HG02973 (cell line): ENCODE results near the gene ELMO1.

ENCODE experiments used
- ATAC-seq: cut with Tn5 transposase; IDR thresholded peaks from one replicate; pipeline ENCODE4 v1.9.1; 2021; ENCODE audit warnings: moderate library complexity; ENCODE audit not compliant: unreplicated experiment

The ELMO1 gene

GRCh38 chr7:36904101-36904500 lies 544.6 kb downstream of the ELMO1 start:
- ATAC-seq: no peak

GRCh38 chr7:36900988-36901710 lies 547.5 kb downstream of the ELMO1 start:
- no peak for ATAC-seq

- ATAC-seq: no peak
Observed at GRCh38 chr7:36898186-36898585, 550.5 kb downstream of the ELMO1 start.

- no peak for ATAC-seq
Observed at GRCh38 chr7:36896956-36897590, 551.6 kb downstream of the ELMO1 start.

GRCh38 chr7:36896418-36896817 lies 552.2 kb downstream of the ELMO1 start:
- ATAC-seq: no peak

- no peak for ATAC-seq
Observed at GRCh38 chr7:36895192-36895591, 553.5 kb downstream of the ELMO1 start.

- no peak for ATAC-seq
Observed at GRCh38 chr7:36894190-36894589, 554.5 kb downstream of the ELMO1 start.

GRCh38 chr7:36889182-36889581 lies 559.5 kb downstream of the ELMO1 start:
- no peak for ATAC-seq

- no peak for ATAC-seq
Observed at GRCh38 chr7:36887969-36888368, 560.7 kb downstream of the ELMO1 start.

- ATAC-seq: no peak
Observed at GRCh38 chr7:36887233-36887632, 561.4 kb downstream of the ELMO1 start.

GRCh38 chr7:36884910-36885309 lies 563.8 kb downstream of the ELMO1 start:
- ATAC-seq: no peak

GRCh38 chr7:36884351-36884750 lies 564.3 kb downstream of the ELMO1 start:
- ATAC-seq: no peak

GRCh38 chr7:36881233-36881874 lies 567.3 kb downstream of the ELMO1 start:
- no peak for ATAC-seq

- no peak for ATAC-seq
Observed at GRCh38 chr7:36880108-36880507, 568.6 kb downstream of the ELMO1 start.

GRCh38 chr7:36879021-36879420 lies 569.6 kb downstream of the ELMO1 start:
- ATAC-seq: no peak

GRCh38 chr7:36878288-36878687 lies 570.4 kb downstream of the ELMO1 start:
- ATAC-seq: no peak

GRCh38 chr7:36875794-36876193 lies 572.9 kb downstream of the ELMO1 start:
- ATAC-seq: no peak

- ATAC-seq: no peak
Observed at GRCh38 chr7:36874041-36874440, 574.6 kb downstream of the ELMO1 start.

- ATAC-seq: no peak
Observed at GRCh38 chr7:36871863-36872262, 576.8 kb downstream of the ELMO1 start.

- ATAC-seq: no peak
Observed at GRCh38 chr7:36871355-36871738, 577.3 kb downstream of the ELMO1 start.

GRCh38 chr7:36870625-36871354 lies 577.9 kb downstream of the ELMO1 start:
- no peak for ATAC-seq
